ENCODE data around the gene KMT2E. TPM values are rescaled to one million over a fixed set of nuclear protein-coding genes. Genes with fewer than 3 reads are reported as not detected.
"Not testable (repeated sequence)": the region's sequence is repeated elsewhere in the genome, so short reads cannot be mapped to it uniquely, and the experiment has no call there.

KMT2E gene
- total RNA-seq, 1 experiment from 2014 or later: 40.2 TPM

DNA sequence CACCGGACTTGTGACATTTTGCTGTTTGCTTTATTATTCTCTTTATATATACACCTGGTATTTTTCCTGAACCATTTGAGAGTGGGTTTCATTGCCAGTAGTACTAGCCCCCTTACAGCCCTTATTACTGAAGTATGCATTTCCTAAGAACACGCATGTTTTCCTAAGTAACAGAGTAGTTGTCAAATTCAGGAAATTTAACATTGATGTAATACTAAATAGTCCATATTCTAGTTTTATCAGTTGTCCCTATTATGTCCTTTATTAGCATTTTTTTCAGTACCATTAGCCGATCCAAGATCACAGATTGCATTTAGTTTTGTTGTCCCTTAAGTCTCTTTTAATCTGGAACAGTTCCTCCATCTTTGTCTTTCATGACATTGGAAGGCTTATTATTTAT is 8.0 kb downstream of the KMT2E start:
- no peak for DNase-seq (ENCODE audit: extremely low read depth, low read depth)

DNA sequence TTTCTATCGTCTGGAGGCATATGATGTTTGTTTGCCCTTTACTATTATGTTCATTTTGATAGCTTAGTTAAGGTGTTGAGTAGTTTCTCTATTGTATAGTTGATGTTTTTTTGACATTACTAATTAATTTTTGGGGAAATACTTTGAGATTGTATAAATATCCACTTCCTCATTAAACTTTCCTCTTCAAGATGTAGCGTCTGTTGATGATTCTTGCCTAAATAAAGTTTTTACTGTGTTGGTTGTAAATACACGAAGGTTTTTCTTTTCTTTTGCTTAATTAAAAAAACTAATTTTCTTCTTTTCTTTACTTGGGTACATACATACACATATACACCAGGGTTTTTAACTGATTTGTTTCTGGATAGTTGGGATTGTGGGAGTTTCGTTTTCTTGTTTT is 8.5 kb downstream of the KMT2E start:
- DNase-seq (ENCODE audit: extremely low read depth, low read depth): no peak

DNA sequence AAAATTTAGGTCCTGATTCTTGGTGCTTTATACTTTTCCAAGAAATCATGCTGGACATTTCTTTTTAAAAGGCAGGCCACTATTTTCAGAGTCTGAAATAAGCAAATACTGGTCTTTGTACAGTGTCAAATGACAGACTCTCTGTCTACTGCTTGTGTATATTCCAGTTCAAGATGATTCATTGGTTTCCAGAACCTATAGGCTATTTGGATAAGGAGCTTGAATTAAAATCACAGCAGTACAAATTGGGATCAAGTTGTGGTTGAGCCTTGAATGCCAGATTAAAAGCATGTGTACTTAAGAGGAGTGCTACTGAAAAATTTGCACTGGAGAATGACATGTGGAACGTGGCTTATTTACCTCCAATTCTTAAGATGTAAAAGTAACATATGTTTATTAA is 10.7 kb downstream of the KMT2E start:
- no peak for DNase-seq (ENCODE audit: extremely low read depth, low read depth)

DNA sequence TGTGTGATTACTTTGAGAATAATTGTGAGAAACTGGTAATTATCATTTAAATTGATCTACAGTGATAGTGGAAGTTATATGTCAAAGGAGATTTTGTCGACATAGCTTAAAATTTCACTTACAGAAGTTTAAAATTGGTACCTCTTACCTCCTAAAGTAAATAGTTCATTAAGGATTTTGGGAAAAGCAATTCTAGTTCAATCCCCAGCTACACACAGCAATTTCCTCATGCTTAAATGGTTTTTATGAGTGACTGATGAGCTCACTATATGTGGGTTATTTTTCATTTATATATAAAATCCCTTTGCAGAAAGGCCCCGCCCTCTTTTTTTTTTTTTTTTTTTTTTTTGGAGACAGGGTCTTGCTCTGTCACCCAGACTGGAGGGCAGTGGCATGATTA is 12.7 kb downstream of the KMT2E start:
- no peak for DNase-seq (ENCODE audit: extremely low read depth, low read depth)

DNA sequence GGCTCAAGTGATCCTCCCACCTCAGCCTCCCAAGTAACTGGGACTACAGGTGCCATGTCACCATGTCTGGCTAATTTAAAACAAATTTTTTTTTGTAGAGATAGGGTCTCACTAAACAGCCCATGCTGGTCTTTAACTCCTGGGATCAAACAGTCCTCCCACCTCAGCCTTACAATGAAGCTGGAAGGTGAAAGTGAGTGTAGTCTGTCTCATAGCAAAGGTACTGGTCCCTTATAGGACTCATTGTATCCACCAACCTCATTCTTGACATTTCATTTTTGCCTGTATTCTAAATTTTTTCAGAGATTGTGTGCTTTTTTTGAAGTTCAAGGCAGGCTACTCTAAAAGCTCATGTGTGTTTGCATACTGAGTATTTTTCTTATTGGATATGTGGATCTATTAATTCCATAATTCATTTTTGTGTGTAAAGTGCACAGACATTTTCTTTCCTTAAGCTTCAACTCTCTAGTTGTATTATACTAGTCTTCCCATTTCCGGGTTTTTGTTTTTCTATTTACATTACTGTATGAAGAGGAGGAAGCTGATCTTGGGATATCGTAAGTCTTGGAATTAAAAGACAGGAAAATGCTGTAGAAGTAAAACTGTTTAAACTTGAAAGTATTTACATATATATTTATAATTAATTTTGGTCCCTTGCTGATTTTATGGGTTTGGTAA is 13.3 kb downstream of the KMT2E start:
- no peak for DNase-seq (ENCODE audit: extremely low read depth, low read depth)

DNA sequence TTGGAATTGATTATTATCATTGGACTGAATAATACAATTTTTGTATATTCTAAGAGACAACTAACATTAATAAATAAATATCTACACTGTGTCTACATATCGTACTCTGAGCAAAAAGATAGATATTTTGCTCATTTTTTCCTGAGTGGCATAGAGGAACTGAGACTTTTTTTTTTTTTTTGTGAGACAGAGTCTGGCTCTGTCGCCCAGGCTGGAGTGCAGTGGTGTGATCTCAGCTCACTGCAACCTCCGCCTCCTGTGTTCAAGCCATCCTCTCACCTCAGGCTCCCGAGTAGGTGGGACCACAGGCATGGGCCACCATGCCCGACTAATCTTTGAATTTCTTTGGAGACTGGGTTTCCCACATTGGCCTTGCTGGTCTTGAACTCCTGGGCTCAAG is 14.0 kb downstream of the KMT2E start:
- DNase-seq (ENCODE audit: extremely low read depth, low read depth): no peak

DNA sequence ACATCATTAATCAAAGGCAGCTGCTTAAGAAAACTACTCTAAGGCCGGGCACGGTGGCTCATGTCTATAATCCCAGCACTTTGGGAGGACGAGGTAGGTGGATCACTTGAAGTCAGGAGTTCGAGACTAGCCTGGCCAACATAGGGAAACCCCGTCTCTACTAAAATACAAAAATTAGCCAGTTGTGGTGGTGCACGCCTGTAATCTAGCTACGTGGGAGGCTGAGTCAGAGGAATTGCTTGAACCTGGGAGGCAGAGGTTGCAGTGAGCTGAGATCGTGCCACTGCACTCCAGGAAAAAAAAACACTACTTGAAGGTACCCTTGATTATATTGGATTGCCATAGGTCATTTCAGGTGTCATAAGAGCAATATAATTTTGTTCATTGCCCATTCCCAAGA is 14.9 kb downstream of the KMT2E start:
- DNase-seq (ENCODE audit: extremely low read depth, low read depth): not testable (repeated sequence)

DNA sequence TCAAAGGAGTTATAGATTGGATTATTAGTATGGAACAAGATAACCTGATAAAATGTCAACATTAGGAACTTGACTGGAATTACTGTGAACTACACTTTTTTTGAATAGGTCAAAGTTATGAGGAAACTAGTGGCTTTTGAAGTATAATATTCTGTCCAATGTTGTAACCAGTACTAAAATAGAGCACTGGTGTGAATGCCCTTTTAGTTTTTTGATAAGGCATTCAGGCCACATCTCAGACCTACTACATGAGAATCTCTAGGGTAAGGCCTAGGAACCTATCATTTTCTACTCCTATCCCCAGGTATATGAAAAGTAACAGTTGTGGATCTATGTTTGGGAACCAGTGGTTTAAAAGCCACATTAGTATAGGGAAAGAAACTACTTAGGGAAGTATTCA is 16.4 kb downstream of the KMT2E start:
- no peak for DNase-seq (ENCODE audit: extremely low read depth, low read depth)

DNA sequence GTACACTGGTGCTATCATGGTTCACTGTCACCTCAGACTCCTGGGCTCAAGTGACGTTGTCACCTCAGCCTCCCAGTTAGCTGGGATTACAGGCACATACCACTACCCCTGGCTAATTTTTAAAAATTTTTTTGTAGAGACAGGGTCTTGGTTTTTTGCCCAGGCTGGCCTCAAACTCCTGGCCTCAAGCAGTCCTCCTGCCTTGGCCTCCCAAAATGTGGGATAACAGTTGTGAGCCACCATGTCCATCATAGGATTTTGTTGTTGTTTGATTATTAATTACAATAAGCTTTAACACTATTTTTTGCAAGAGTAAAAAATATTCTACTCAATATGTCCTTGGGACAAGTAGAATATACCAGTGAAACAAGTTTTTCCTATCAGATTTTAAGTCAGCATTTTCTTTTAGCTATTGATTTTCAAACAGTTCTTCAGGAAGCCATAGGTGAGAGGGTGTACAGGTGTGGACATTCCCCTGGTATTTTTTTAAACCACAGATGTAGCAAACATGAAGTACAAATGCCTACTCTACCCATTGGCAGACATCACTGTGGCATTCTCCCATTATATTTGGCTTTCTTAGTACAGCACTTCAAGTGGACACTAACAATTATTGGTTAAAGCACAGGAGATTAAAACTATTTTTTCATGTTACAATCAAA is 18.7 kb downstream of the KMT2E start:
- DNase-seq (ENCODE audit: extremely low read depth, low read depth): no peak

DNA sequence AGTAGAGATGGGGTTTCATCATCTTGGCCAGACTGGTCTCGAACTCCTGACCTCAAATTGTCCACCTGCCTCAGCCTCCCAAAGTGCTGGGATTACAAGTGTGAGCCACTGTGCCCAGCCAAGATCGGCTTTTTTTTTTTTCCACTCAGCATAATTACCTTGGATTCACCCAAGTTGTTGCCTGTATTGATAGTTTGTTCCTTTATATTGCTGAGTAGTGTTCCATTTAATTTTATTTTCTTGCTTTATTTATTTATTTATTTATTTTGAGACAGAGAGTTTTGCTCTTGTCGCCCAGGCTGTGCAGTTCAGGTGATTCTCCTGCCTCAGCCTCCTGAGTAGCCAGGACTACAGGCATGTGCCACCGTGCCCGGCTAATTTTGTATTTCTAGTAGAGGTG is 21.3 kb downstream of the KMT2E start:
- no peak for DNase-seq (ENCODE audit: extremely low read depth, low read depth)

DNA sequence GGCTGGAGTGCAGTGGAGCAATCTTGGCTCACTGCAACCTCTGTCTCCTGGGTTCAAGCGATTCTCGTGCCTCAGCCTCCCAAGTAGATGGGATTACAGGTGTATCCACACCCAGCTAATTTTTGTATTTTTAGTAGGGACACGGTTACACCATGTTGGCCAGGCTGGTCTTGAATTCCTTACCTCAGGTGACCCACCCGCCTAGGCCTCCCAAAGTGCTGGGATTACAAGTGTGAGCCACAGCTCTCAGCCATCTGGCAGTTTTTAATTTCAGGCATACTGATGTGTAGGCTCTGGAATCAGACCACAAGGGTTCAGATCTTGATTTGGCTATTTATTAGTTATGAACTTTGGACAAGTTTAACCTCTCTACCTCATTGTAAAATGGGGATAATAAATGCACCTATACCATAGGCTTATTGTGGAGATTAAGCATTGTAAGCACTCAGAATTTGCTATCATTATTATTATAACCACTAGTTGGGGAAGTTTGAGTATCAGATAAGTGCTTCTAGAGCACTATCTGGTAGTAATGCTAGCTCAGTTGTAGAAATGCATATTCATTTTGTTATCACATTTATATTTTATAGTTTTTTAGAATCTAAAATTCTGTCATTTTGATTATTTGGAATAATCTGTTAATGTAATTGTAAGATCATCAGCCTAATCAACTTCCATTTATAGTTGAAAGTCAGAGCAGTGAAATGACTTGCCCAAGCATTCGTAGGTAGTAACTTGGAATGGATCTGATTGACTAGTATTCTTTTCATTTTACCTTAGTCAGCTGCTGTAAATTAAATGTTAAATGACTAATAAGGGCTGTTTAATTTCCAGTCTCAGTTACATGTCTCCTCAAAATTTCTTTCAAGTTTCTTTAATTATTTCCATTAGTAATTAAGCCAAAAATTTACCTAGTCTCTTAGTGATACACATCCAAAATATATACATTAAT is 22.5 kb downstream of the KMT2E start:
- no peak for DNase-seq (ENCODE audit: extremely low read depth, low read depth)

DNA sequence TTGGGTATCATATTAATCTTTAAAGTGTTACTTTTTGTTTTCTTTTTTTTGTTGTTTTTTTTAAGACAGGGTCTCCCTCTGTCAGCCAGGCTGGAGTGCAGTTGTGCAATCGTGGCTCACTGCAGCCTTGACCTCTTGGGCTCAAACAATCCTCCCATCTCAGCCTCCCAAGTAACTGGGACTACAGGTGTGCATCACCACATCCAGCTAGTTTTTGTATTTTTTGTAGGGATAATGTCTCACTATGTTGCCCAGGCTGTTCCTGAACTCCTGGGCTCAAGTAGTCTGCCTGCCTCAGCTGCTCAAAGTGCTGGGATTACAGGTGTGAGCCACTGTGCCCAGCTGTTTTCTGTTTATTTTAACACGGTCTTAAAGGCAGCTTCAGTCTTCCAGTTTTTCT is 23.3 kb downstream of the KMT2E start:
- no peak for DNase-seq (ENCODE audit: extremely low read depth, low read depth)

DNA sequence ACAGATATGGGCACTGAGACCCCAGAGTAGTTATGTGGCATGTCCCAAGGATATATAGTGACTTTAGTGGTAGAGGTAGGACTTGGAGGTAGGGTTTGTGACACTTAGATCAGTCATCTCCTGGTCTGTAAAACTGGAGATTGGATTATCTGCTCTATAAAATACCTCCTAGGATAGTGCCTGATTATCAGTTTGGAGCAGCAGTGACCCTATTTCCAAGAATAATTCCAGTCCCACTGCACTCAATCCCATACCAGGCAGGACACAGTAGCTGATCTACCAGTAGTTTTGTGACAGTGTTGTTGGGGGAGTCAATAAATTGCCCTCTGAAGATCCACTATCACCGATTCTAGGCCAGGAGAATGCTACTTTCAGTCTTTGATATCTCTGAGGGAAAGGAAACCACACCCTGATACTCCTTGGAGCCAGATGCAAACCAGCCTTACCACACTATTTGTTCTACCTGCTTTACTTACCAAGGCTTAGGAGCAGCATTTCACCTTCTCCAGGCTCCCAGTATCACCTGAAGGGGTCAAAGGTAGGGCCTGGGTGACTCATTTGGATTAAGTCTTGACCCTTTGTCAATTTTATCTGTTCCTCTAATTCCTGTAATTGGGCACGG is 30.6 kb downstream of the KMT2E start:
- no peak for DNase-seq (ENCODE audit: extremely low read depth, low read depth)

DNA sequence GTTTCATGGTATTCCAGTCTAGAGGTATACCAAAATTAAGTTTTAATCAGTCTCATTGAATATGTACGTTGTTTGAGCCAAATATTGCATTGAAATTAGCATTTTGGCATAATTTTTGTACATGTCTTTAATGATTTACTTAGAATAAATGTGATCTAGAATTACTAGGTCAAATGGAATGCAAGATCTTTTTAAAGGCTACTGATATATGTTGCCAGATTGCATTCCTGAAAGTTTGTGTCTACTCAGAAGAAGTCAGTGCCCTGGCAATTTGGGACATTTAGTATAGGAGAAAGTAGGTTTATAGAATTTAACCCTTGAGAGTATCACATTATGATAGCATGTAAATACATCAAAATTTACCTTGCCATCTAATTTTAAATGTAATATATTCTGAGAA is 32.4 kb downstream of the KMT2E start:
- no peak for DNase-seq (ENCODE audit: extremely low read depth, low read depth)

DNA sequence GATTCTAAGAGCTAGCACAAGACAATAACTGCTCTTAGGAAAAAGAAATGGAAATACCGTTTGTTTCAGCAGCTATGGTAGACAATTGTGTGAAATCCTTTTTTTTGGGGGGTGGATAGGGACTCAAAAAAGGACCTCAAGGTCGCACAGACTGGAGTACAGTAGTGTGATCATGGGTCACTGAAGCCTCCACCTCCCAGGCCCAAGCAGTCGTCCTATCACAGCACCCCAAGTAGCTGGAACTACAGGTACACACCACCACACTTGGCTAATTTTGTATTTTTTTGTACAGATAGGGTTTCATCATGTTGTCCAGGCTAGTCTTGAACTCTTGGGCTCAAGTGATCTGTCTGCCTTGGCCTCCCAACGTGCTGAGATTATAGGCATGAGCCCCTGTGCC is 33.9 kb downstream of the KMT2E start:
- DNase-seq (ENCODE audit: extremely low read depth, low read depth): no peak

DNA sequence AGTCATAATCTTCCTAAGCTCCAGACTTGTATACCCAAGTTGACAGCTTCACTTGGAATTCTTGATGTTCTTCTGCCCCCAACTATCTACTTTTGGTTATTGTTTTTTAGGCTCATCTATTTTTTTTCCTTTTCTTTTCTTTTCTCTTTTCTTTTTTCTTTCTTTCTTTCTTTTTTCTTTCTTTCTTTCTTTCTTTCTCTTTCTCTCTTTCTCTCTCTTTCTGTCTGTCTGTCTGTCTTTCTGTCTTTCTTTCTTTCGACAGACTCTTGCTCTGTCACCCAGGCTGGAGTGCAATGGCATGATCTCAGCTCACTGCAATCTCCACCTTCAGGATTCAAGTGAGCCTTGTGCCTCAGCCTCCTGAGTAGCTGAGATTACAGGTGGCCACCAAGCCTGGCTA is 36.5 kb downstream of the KMT2E start:
- DNase-seq (ENCODE audit: extremely low read depth, low read depth): no peak

DNA sequence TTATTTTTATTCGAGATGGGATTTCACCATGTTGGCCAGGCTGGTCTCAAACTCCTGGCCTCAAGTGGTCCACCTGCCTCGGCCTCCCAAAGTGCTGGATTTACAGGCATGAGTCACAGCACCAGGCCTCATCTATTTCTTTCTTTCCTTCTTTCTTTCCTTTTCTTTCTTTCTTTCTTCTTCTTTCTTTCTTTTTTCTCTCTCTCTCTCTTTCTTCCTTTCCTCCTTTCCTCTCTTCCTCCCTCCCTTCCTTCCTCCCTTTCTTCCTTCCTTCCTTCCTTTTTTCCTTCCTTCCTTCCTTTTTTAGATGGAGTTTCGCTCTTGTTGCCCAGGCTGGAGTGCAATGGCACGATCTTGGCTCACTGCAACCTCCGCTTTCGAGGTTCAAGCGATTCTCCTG is 36.9 kb downstream of the KMT2E start:
- not testable (repeated sequence) for DNase-seq (ENCODE audit: extremely low read depth, low read depth)

DNA sequence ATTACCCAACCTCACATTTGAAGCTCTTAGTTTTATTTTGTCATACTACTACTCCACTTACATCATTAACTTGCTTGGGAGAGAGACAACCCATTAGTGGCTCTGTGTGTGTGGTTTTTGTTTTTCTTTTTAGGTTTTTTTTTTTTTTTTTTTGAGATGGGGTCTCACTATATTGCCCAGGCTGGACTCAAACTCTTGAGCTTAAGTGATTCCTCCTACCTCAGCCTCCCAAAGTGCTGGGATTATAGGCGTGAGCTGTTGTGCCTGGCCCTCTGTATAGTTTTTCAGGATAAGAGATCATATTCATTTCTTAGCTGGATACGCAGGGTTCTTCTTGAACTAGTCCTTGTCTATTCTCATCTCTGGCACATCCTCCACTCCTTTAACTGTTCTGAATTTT is 41.1 kb downstream of the KMT2E start:
- no peak for DNase-seq (ENCODE audit: extremely low read depth, low read depth)

DNA sequence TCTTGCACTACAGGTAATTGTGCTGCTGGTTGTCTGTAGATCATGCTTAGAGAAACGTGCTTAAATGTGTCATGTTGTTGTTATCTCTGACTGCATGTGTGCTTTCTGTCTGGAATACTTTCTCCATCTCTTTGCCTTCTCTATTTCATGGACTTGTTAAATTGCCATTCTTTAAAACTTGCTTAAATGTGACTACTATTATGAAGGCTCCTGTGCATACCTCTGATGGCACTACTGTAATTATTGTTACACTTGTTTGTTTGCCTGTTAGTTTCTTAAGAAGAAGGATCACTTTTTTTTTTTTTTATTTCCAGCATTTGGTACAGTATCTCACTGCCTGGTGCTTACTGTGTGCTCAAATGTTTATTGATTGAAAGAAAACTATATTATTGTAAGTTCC is 41.6 kb downstream of the KMT2E start:
- DNase-seq (ENCODE audit: extremely low read depth, low read depth): no peak

DNA sequence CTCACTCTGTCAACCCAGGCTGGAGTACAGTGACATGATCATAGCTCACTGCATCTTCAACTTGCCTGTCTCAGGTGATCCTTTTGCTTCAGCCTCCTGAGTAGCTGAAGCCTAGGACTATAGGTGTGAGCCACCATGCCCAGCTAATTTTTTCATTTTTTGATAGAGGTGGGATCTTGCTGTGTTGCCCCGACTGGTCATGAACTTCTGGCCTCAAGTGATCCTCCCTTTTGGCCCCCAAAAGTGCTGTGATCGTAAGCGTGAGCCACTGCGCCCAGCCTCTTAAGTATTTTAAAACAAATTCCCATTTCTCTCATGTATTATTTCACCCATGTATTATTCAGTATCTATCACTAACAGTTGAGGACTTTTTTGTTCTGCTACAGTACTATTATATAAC is 43.5 kb downstream of the KMT2E start:
- DNase-seq (ENCODE audit: extremely low read depth, low read depth): no peak

DNA sequence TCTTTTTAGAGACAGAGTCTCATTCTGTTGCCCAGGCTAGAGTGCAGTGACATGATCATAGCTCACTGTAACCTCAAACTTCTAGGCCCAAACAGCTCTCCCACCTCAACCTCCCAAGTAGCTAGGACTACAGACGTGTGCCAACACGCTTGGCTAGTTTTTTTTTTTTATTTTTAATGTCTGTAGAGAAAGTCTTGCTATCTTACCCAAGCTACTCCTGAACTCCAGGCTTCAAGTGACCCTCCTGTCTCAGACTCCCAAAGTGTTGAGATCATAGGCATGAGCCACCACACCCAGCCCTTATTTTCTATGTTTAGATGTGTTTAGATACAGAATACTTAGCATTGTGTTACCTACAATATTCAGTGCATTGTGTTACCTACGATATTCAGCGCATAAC is 46.4 kb downstream of the KMT2E start:
- no peak for DNase-seq (ENCODE audit: extremely low read depth, low read depth)
